Calu3 (cell line): ENCODE measurements around the gene ARHGAP42. TPM values are rescaled to one million over a fixed set of nuclear protein-coding genes. Genes with fewer than 3 reads are reported as not detected.

Experiments used
- BruUV-seq: library from RNA; stranded (reverse); fragments of 400-500 nt; replicated peaks from 2 replicates; lab custom pipeline; 2021; lab: Mats Ljungman, UMichigan
- CTCF ChIA-PET: fragments of 300-600 bp; sonication (Branson Sonifier 250); formaldehyde crosslinking; loops from one replicate; lab custom pipeline; 2022; ENCODE audit warnings: antibody characterized with exemption; lab: Charles Lee
- DNase-seq: peaks from one replicate; pipeline ENCODE4 v3.0.0; 2022
- H3K27ac Mint-ChIP-seq: one replicate; pipeline ENCODE4 v1.8.0; 2022; ENCODE audit warnings: mixed read lengths; ENCODE audit not compliant: unreplicated experiment
- H3K27me3 Mint-ChIP-seq: one replicate; pipeline ENCODE4 v1.8.0; 2022; ENCODE audit warnings: mixed read lengths; ENCODE audit not compliant: unreplicated experiment
- H3K36me3 Mint-ChIP-seq: one replicate; pipeline ENCODE4 v1.8.0; 2022; ENCODE audit warnings: mild to moderate bottlenecking, moderate library complexity, mixed read lengths; ENCODE audit not compliant: insufficient read depth, unreplicated experiment
- H3K4me1 Mint-ChIP-seq: one replicate; pipeline ENCODE4 v1.8.0; 2022; ENCODE audit warnings: mild to moderate bottlenecking, low read depth, mixed read lengths; ENCODE audit not compliant: unreplicated experiment
- H3K4me3 Mint-ChIP-seq: one replicate; pipeline ENCODE4 v1.8.0; 2022; ENCODE audit warnings: mild to moderate bottlenecking, low read depth, moderate library complexity, mixed read lengths; ENCODE audit not compliant: unreplicated experiment
- H3K9me3 Mint-ChIP-seq: one replicate; pipeline ENCODE4 v1.8.0; 2022; ENCODE audit warnings: low read depth, mixed read lengths; ENCODE audit not compliant: unreplicated experiment
- CTCF ChIP-seq: fragments of 200-600 bp; IDR thresholded peaks from one replicate; pipeline ENCODE4 v1.8.0; 2022; ENCODE audit warnings: antibody characterized with exemption; ENCODE audit not compliant: unreplicated experiment
- intact Hi-C: fragments of 100-400 bp; cut with micrococcal nuclease; formaldehyde crosslinking; loops from one replicate; pipeline ENCODE4 v1.10.0; 2022; ENCODE audit not compliant: unreplicated experiment
- total RNA-seq: library from RNA; stranded (reverse); gene quantifications from 2 replicates; pipeline ENCODE4 v1.2.3, GENCODE V29; 2022

Gene ARHGAP42
- total RNA-seq, 1 experiment from 2014 or later, result 10.3 TPM

- peak; percentile 1 for DNase-seq
- no TSS peak for BruUV-seq
- Mint-ChIP-seq H3K9me3 (no peaks in the 10 kb centered on the region), H3K27me3 (no peaks in the 10 kb centered on the region), H3K4me3 (no peak overlapping the region), H3K4me1 (no peaks in the 10 kb centered on the region), H3K36me3 (no peaks in the 10 kb centered on the region), H3K27ac (no peak overlapping the region)
- CTCF ChIA-PET, result no interaction called here
- no peak for TF ChIP-seq CTCF
- intact Hi-C loops, result loop anchor here (2.0 kb wide), 1 partner anchor 75 kb away; no protein-coding TSS in a partner anchor
Measured at GRCh38 chr11:100930185-100930778, 243.2 kb downstream of the ARHGAP42 start.

GRCh38 chr11:100932474-100933100, 245.5 kb downstream of the ARHGAP42 start:
- H3K27ac Mint-ChIP-seq, result no peak overlapping the region
- CTCF ChIA-PET, result no interaction called here
- no TSS peak for BruUV-seq

GRCh38 chr11:100936781-100937180, 249.7 kb downstream of the ARHGAP42 start:
- DNase-seq, result no peak
- peaks cover 15% of the 10 kb centered on the region for H3K4me1 Mint-ChIP-seq
- no peak overlapping the region for H3K4me3 Mint-ChIP-seq
- CTCF ChIA-PET, result no interaction called here
- peaks cover 5% of the 10 kb centered on the region for H3K36me3 Mint-ChIP-seq
- intact Hi-C loops, result no loop called here
- H3K9me3 Mint-ChIP-seq, result no peaks in the 10 kb centered on the region
- no peaks in the 10 kb centered on the region for H3K27me3 Mint-ChIP-seq
- no peak overlapping the region for H3K27ac Mint-ChIP-seq
- no peak for TF ChIP-seq CTCF
- no TSS peak for BruUV-seq

More at GRCh38 chr11:100932474-100933100, 245.5 kb downstream of the ARHGAP42 start:
- no peak for DNase-seq
- TF ChIP-seq CTCF, result no peak
- intact Hi-C loops, result loop anchor here (1.0 to 2.0 kb wide), 2 partner anchors 248 to 356 kb away; no protein-coding TSS in a partner anchor
- Mint-ChIP-seq H3K27me3 (no peaks in the 10 kb centered on the region), H3K9me3 (no peaks in the 10 kb centered on the region), H3K4me1 (no peaks in the 10 kb centered on the region), H3K4me3 (no peak overlapping the region), H3K36me3 (no peaks in the 10 kb centered on the region)

- intact Hi-C loops, result no loop called here
- H3K9me3 Mint-ChIP-seq, result no peaks in the 10 kb centered on the region
- TF ChIP-seq CTCF, result no peak
- H3K4me1 Mint-ChIP-seq, result peaks cover 15% of the 10 kb centered on the region
- no peak overlapping the region for H3K4me3 Mint-ChIP-seq
- peaks cover 5% of the 10 kb centered on the region for H3K36me3 Mint-ChIP-seq
- DNase-seq, result no peak
- H3K27me3 Mint-ChIP-seq, result no peaks in the 10 kb centered on the region
- no TSS peak for BruUV-seq
- CTCF ChIA-PET, result no interaction called here
- no peak overlapping the region for H3K27ac Mint-ChIP-seq
Measured at GRCh38 chr11:100939571-100939970, 252.5 kb downstream of the ARHGAP42 start.
